A549 treated with AZD2906 at 1 μM for 4 hours (cell line): ENCODE results near the gene RAB5IF. TPM values are rescaled to one million over a fixed set of nuclear protein-coding genes. Genes with fewer than 3 reads are reported as not detected.

ENCODE experiments used
- total RNA-seq: library from RNA; stranded (reverse); fragments of 200-300 nt; extraction: Qiagen RNA extraction; gene quantifications from 5 replicates; pipeline ENCODE4 v1.2.3, GENCODE V29; 2022

RAB5IF gene, protein sequence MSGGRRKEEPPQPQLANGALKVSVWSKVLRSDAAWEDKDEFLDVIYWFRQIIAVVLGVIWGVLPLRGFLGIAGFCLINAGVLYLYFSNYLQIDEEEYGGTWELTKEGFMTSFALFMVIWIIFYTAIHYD
- total RNA-seq = 182 to 280 TPM (median 254 TPM) in 5 replicates

GRCh38 chr20:36605399-36606157 lies at the start of gene RAB5IF:
Gene RAB5IF (plus strand): TSS chr20:36605779. CDS start chr20:36605952, 173 bp downstream.

DNA sequence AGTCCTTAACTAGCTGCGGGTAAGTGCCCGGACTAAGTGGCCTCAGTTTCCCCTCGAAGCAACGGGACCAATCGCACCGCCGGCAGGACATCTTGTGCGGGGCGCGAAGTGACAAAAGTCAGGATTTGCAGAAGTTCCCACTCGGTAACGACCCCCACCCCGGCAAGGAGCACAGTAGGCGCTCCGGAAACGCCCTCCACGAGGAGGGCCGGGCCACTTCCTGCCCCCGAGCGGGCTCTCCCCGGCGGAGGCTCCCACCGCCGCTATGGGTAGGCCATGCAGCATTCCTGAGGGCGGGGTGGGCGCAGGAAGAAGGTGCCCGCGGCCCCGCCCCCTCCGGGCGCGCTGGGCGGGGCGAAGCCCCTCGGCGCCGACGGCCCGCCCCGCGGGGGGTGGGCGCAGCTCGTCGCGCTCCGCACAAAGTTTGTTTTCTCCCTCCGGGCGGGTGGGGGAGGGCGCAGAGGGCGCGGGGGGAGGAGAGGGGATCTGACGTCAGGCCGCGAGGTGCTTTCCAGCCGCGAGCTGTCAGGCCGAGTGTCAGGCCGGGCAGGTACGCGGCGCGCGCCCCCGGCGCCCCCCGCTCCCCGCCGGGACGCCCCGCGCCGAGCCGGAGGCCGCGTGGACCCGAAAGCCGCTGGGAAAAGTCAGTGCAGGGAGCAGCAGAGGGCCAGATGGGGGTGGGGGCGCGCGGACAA lies 32.3 kb upstream of the RAB5IF start, which contains the start of gene TGIF2:
TGIF2 (plus strand) TSS at position 495 of the 695 bp plus-strand sequence. CDS start 5,178 bp downstream, outside the sequence.

DNA sequence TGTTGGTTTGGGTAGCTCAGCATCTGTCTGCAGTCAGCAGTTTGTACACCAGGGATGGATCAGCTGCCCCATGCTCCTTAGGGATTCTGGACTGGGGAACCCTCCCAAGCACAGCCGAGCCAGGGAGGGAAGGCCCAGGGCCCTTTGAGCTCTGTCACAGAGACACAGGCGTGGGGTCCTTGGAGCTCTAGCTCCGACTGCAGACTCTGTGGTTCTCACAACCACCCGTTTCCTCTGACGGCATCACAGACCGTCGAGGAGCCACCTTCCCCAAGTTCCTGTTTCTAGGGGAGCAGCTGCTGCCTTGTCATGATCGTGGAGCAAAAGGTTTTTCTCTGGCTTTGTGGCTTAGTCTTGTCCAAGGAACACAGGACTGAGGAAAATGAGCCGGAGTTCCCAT lies 40.4 kb downstream of the RAB5IF start, which contains the start of gene SLA2:
SLA2 (minus strand) TSS at position 199 of the 400 bp plus-strand sequence. CDS start 4,861 bp downstream, outside the sequence.

Other genes starting within 250 kb of the RAB5IF start
- 15.5 to 27.1 TPM (median 20.2 TPM) in 5 replicates for gene MYL9, start 64.3 kb upstream of the RAB5IF start, total RNA-seq
- 3.1 to 4.3 TPM (median 3.7 TPM) in 5 replicates for gene TGIF2, start 32.2 kb upstream of the RAB5IF start, total RNA-seq
- gene SLA2, start 40.4 kb downstream of the RAB5IF start, total RNA-seq = 0.06 to 0.15 TPM (median 0.13 TPM) in 5 replicates
- gene NDRG3, start 140.3 kb downstream of the RAB5IF start, total RNA-seq = 18.4 to 21.1 TPM (median 20.2 TPM) in 5 replicates
- gene DSN1, start 168.0 kb downstream of the RAB5IF start, total RNA-seq = 22.4 to 28.3 TPM (median 24.6 TPM) in 5 replicates